PC-9 (cell line): ENCODE measurements around the gene SCP2. TPM values are rescaled to one million over a fixed set of nuclear protein-coding genes. Genes with fewer than 3 reads are reported as not detected.

Source experiments
- BruUV-seq: library from RNA; stranded (reverse); fragments of 400-500 nt; replicated peaks from 2 replicates; lab custom pipeline; 2021; lab: Mats Ljungman, UMichigan
- CTCF ChIA-PET: fragments of 300-600 bp; sonication (Branson Sonifier 250); formaldehyde crosslinking; loops from one replicate; lab custom pipeline; 2022; ENCODE audit warnings: antibody characterized with exemption; lab: Charles Lee
- POLR2A ChIA-PET: fragments of 300-600 bp; sonication (Branson Sonifier 250); formaldehyde crosslinking; loops from one replicate; lab custom pipeline; 2022; ENCODE audit warnings: antibody characterized with exemption; ENCODE audit not compliant: unreplicated experiment; lab: Charles Lee
- DNase-seq, 2 experiments: peaks; one replicate each; pipeline versions ENCODE4 v3.0.0 to v3.0.0-alpha.2; 2015 to 2022; ENCODE audit warnings: mixed read lengths in 1 of 2
- H2AFZ ChIP-seq: fragments of 200-600 bp; sonication (generic); 2 replicates; pipeline ENCODE4 v1.8.1; 2017; ENCODE audit warnings: antibody characterized with exemption
- H3F3A ChIP-seq: fragments of 200-600 bp; sonication (generic); 2 replicates; pipeline ENCODE4 v1.8.1; 2017; ENCODE audit warnings: antibody characterized with exemption, mild to moderate bottlenecking, low read depth; ENCODE audit not compliant: insufficient read depth
- H3K27ac ChIP-seq: fragments of 200-600 bp; sonication (generic); 2 replicates; pipeline ENCODE4 v1.6.1; 2016; ENCODE audit warnings: mixed run types
- H3K27me3 ChIP-seq: fragments of 200-600 bp; sonication (generic); 2 replicates; pipeline ENCODE4 v1.6.1; 2016; ENCODE audit warnings: low read depth, mixed run types; ENCODE audit not compliant: insufficient read depth
- H3K36me3 ChIP-seq: fragments of 200-600 bp; sonication (generic); 2 replicates; pipeline ENCODE4 v1.6.1; 2016; ENCODE audit warnings: low read depth, mixed run types
- H3K4me1 ChIP-seq: fragments of 200-600 bp; sonication (generic); replicated peaks from 2 replicates; pipeline ENCODE4 v1.6.1; 2016; ENCODE audit warnings: mixed run types; ENCODE audit not compliant: insufficient read depth
- H3K4me2 ChIP-seq: fragments of 200-600 bp; sonication (generic); 2 replicates; pipeline ENCODE4 v1.6.1; 2017; ENCODE audit warnings: mixed run types
- H3K4me3 ChIP-seq: fragments of 200-600 bp; sonication (generic); 2 replicates; pipeline ENCODE4 v1.6.1; 2016; ENCODE audit warnings: mixed run types
- H3K79me2 ChIP-seq: fragments of 200-600 bp; sonication (generic); 2 replicates; pipeline ENCODE4 v1.6.1; 2017; ENCODE audit warnings: low read depth, mixed run types
- H3K9me2 ChIP-seq: fragments of 200-600 bp; sonication (generic); 2 replicates; pipeline ENCODE4 v1.8.1; 2017; ENCODE audit warnings: mild to moderate bottlenecking; ENCODE audit not compliant: insufficient read depth
- H3K9me3 ChIP-seq: fragments of 200-600 bp; sonication (generic); 2 replicates; pipeline ENCODE4 v1.8.1; 2016; ENCODE audit warnings: low read depth; ENCODE audit not compliant: insufficient read depth
- H4K20me1 ChIP-seq: fragments of 200-600 bp; sonication (generic); 2 replicates; pipeline ENCODE4 v1.8.1; 2017; ENCODE audit not compliant: insufficient read depth
- EZH2 ChIP-seq: fragments of 200-600 bp; sonication (generic); IDR thresholded peaks from 2 replicates; pipeline ENCODE4 v1.8.0; 2017; ENCODE audit warnings: antibody characterized with exemption, low read depth
- intact Hi-C: fragments of 100-400 bp; cut with micrococcal nuclease; formaldehyde crosslinking; loops from one replicate; pipeline ENCODE4 v1.10.0; 2022; ENCODE audit not compliant: unreplicated experiment
- total RNA-seq: library from RNA; stranded (reverse); gene quantifications from 2 replicates; pipeline ENCODE4 v1.2.3, GENCODE V29; 2021
- TF ChIP-seq, protein P1 (sequence below): fragments of 200-600 bp; sonication (generic); conservative IDR thresholded peaks from 2 replicates; pipeline ENCODE4 v1.6.1; 2017; ENCODE audit warnings: mixed run types, antibody characterized with exemption, mild to moderate bottlenecking, moderate library complexity

The SCP2 gene
- total RNA-seq, 1 experiment from 2014 or later: 87.8 TPM

GRCh38 chr1:53061123-53061858, 134.2 kb downstream of the SCP2 start:
- Histone ChIP-seq H3K9me2 (no peaks in the 10 kb centered on the region; the same call in 1 of the 2 replicates), H3K27ac (no peak overlapping the region), H3F3A (no peaks in the 10 kb centered on the region), H2AFZ (no peak overlapping the region), H3K4me1 (no peaks in the 10 kb centered on the region), H4K20me1 (no peaks in the 10 kb centered on the region), H3K27me3 (no peaks in the 10 kb centered on the region), H3K4me2 (no peak overlapping the region), H3K36me3 (no peaks in the 10 kb centered on the region), H3K79me2 (no peaks in the 10 kb centered on the region), H3K4me3 (no peak overlapping the region), H3K9me3 (no peaks in the 10 kb centered on the region)
- intact Hi-C loops: no loop called here
- no peak for DNase-seq
- ChIA-PET CTCF (no interaction called here), POLR2A (no interaction called here)
- TF ChIP-seq, protein P1, sequence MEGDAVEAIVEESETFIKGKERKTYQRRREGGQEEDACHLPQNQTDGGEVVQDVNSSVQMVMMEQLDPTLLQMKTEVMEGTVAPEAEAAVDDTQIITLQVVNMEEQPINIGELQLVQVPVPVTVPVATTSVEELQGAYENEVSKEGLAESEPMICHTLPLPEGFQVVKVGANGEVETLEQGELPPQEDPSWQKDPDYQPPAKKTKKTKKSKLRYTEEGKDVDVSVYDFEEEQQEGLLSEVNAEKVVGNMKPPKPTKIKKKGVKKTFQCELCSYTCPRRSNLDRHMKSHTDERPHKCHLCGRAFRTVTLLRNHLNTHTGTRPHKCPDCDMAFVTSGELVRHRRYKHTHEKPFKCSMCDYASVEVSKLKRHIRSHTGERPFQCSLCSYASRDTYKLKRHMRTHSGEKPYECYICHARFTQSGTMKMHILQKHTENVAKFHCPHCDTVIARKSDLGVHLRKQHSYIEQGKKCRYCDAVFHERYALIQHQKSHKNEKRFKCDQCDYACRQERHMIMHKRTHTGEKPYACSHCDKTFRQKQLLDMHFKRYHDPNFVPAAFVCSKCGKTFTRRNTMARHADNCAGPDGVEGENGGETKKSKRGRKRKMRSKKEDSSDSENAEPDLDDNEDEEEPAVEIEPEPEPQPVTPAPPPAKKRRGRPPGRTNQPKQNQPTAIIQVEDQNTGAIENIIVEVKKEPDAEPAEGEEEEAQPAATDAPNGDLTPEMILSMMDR: no peak
- TF ChIP-seq EZH2: no peak
- no TSS peak for BruUV-seq

DNA sequence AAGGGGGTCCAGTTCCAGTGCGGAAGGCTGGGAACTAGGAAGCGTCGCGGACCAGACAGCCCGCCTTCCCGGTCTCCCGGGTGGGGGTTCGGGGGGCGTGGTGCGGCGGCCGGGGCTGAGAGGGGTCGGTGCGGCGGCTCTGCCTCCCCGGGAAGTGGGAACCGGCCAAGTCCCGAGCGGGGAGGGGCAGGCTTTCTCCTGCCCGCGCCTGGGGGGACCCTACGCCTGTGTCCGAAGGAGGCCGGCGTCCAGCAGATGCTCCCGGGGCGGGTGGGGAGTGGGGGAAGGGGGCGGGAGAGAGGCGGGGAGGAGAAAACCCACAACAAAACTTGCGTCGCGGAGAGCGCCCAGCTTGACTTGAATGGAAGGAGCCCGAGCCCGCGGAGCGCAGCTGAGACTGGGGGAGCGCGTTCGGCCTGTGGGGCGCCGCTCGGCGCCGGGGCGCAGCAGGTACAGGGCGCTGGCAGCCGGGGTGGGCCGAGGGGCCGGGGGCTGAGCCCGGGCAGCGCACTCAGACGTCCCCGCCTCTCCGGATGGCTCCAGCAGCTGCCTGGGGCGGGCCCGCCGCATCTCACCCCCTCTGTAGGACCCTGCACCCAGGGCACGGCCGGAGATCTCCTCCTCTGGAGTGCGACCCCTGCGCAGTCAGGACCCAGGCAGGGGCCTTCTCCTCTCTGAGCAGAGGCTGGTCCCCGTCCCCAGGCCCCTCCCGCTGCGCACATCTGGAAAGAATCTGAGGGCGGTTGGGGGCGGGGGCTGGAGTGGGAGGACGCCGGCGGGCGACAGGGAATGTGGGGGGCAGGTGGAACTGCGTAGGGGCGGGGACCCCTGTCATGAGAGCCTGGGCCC, 135.0 kb downstream of the SCP2 start, which contains the start of gene PODN:
PODN (plus strand) TSS at position 355 of the 849 bp plus-strand sequence. CDS start 7,643 bp downstream, outside the sequence.
- Histone ChIP-seq H3K27ac (no peak within 1 kb of the TSS), H2AFZ (no peak within 1 kb of the TSS), H4K20me1 (no peaks in the 10 kb centered on the region), H3K36me3 (no peaks in the 10 kb centered on the region), H3K9me2 (no peaks in the 10 kb centered on the region), H3K4me2 (no peak within 1 kb of the TSS), H3K4me3 (no peak within 1 kb of the TSS), H3K4me1 (no peaks in the 10 kb centered on the region), H3K27me3 (no peaks in the 10 kb centered on the region), H3K9me3 (no peaks in the 10 kb centered on the region), H3K79me2 (no peaks in the 10 kb centered on the region), H3F3A (no peaks in the 10 kb centered on the region)
- ChIA-PET CTCF (no interaction called here), POLR2A (no interaction called here)
- BruUV-seq: no TSS peak
- TF ChIP-seq EZH2: no peak
- TF ChIP-seq, protein P1: no peak
- DNase-seq: no peak
- intact Hi-C loops: no loop called here

GRCh38 chr1:53062708-53063591, 135.9 kb downstream of the SCP2 start:
- Histone ChIP-seq H4K20me1 (no peaks in the 10 kb centered on the region), H3K4me3 (no peak overlapping the region), H3K27ac (no peak overlapping the region), H3K36me3 (no peaks in the 10 kb centered on the region), H3K9me3 (no peaks in the 10 kb centered on the region), H3K4me2 (no peak overlapping the region), H3K27me3 (no peaks in the 10 kb centered on the region), H3F3A (no peaks in the 10 kb centered on the region), H2AFZ (no peak overlapping the region), H3K79me2 (no peaks in the 10 kb centered on the region), H3K9me2 (no peaks in the 10 kb centered on the region), H3K4me1 (no peaks in the 10 kb centered on the region)
- BruUV-seq: no TSS peak
- ChIA-PET POLR2A (no interaction called here), CTCF (no interaction called here)
- TF ChIP-seq EZH2: no peak
- intact Hi-C loops: no loop called here
- DNase-seq: no peak
